HG02763 (cell line): ENCODE data around the gene ATP2B3.
A peak's percentile ranks its signal among the peaks of the same experiment; 100 is the strongest.

Experiments used
- ATAC-seq: cut with Tn5 transposase; IDR thresholded peaks from one replicate; pipeline ENCODE4 v1.9.1; 2021; ENCODE audit warnings: mild to moderate bottlenecking, moderate library complexity; ENCODE audit not compliant: unreplicated experiment

ATP2B3 gene

GRCh38 chrX:153564047-153564606, 46.7 kb downstream of the ATP2B3 start:
- ATAC-seq: no peak

GRCh38 chrX:153565996-153566580, 48.6 kb downstream of the ATP2B3 start:
- ATAC-seq: no peak

- no peak for ATAC-seq
Measured at GRCh38 chrX:153568451-153569011, 51.1 kb downstream of the ATP2B3 start.

GRCh38 chrX:153569475-153569874, 52.0 kb downstream of the ATP2B3 start:
- ATAC-seq: no peak

- ATAC-seq: no peak
Measured at GRCh38 chrX:153571534-153571908, 54.1 kb downstream of the ATP2B3 start.

- ATAC-seq: no peak
Measured at GRCh38 chrX:153572601-153573000, 55.2 kb downstream of the ATP2B3 start.

GRCh38 chrX:153573984-153574383, 56.5 kb downstream of the ATP2B3 start:
- no peak for ATAC-seq

GRCh38 chrX:153576239-153576870, 58.9 kb downstream of the ATP2B3 start:
- no peak for ATAC-seq

GRCh38 chrX:153576961-153577360, 59.5 kb downstream of the ATP2B3 start:
- ATAC-seq: no peak

- ATAC-seq: no peak
Measured at GRCh38 chrX:153578200-153578835, 60.9 kb downstream of the ATP2B3 start.

- no peak for ATAC-seq
Measured at GRCh38 chrX:153578889-153579288, 61.4 kb downstream of the ATP2B3 start.

- ATAC-seq: no peak
Measured at GRCh38 chrX:153580700-153581386, 63.4 kb downstream of the ATP2B3 start.

- peak; percentile 96 for ATAC-seq
Measured at GRCh38 chrX:153582896-153583295, 65.5 kb downstream of the ATP2B3 start.

GRCh38 chrX:153583433-153583832, 66.0 kb downstream of the ATP2B3 start:
- ATAC-seq: no peak

- no peak for ATAC-seq
Measured at GRCh38 chrX:153585827-153586226, 68.4 kb downstream of the ATP2B3 start.

GRCh38 chrX:153587342-153587741, 69.9 kb downstream of the ATP2B3 start:
- ATAC-seq: no peak

GRCh38 chrX:153588021-153588781, 70.8 kb downstream of the ATP2B3 start:
- no peak for ATAC-seq

- ATAC-seq: no peak
Measured at GRCh38 chrX:153588782-153589446, 71.5 kb downstream of the ATP2B3 start.

GRCh38 chrX:153590961-153591956, 73.8 kb downstream of the ATP2B3 start:
- ATAC-seq: no peak
